H1 (cell line): ENCODE data around the gene SCNM1. TPM values are rescaled to one million over a fixed set of nuclear protein-coding genes. Genes with fewer than 3 reads are reported as not detected.

Experiments used
- CTCF ChIA-PET: fragments of 300-600 bp; sonication (Branson Sonifier 250); formaldehyde crosslinking; loops from one replicate; lab custom pipeline; 2021; ENCODE audit not compliant: partially characterized antibody; lab: Charles Lee
- POLR2A ChIA-PET: fragments of 300-600 bp; sonication (Branson Sonifier 250); formaldehyde crosslinking; loops from one replicate; lab custom pipeline; 2021; ENCODE audit warnings: inconsistent platforms; ENCODE audit not compliant: partially characterized antibody; lab: Charles Lee
- DNase-seq, 2 experiments: peaks; one replicate each; pipeline versions ENCODE4 v3.0.0 to v3.0.0-alpha.2; 2010 to 2022; ENCODE audit warnings: low spot score in 2 of 2, low read depth in 1 of 2, mixed read lengths in 1 of 2
- FAIRE-seq: peaks from 2 replicates; lab custom pipeline; 2011; peaks lifted over from hg19 to GRCh38; lab: Jason Lieb, UNC
- H2AFZ ChIP-seq: 2 replicates; pipeline ENCODE4 v1.8.1; 2012; ENCODE audit warnings: low read length, inconsistent platforms
- H2AK5ac ChIP-seq: 2 replicates; pipeline ENCODE4 v1.6.1; 2013; ENCODE audit warnings: low read depth, low read length
- H2BK120ac ChIP-seq: replicated peaks from 2 replicates; pipeline ENCODE3; 2013; ENCODE audit warnings: low read depth, low read length, inconsistent platforms
- H2BK12ac ChIP-seq: 2 replicates; pipeline ENCODE4 v1.6.1; 2013; ENCODE audit warnings: low read depth, low read length
- H2BK15ac ChIP-seq: 2 replicates; pipeline ENCODE4 v1.6.1; 2013; ENCODE audit warnings: low read length
- H2BK20ac ChIP-seq: 2 replicates; pipeline ENCODE4 v1.6.1; 2013; ENCODE audit warnings: low read length
- H2BK5ac ChIP-seq: 2 replicates; pipeline ENCODE4 v1.6.1; 2013; ENCODE audit warnings: low read depth, low read length
- H3K14ac ChIP-seq: 2 replicates; pipeline ENCODE4 v1.6.1; 2013; ENCODE audit warnings: inconsistent platforms; ENCODE audit not compliant: insufficient read length
- H3K18ac ChIP-seq: 2 replicates; pipeline ENCODE4 v1.6.1; 2013; ENCODE audit warnings: low read length; ENCODE audit errors: extremely low read depth
- H3K23ac ChIP-seq: 2 replicates; pipeline ENCODE4 v1.6.1; 2013; ENCODE audit warnings: inconsistent platforms; ENCODE audit not compliant: insufficient read length
- H3K23me2 ChIP-seq: 2 replicates; pipeline ENCODE4 v1.6.1; 2013; ENCODE audit warnings: low read depth, low read length
- H3K27ac ChIP-seq: 2 replicates; pipeline ENCODE4 v1.6.1; 2011; ENCODE audit warnings: low read depth, low read length, inconsistent platforms
- H3K27me3 ChIP-seq, 4 experiments: replicated peaks in 1 of 4; 1 replicate in 1 of 4; 2 replicates in 3 of 4; pipeline versions ENCODE4 v1.6.1 to v1.8.1; 2011 to 2013; ENCODE audit warnings: low read length in 3 of 4, mild to moderate bottlenecking in 3 of 4, inconsistent platforms in 2 of 4, mixed read lengths in 2 of 4, moderate library complexity in 1 of 4; ENCODE audit not compliant: control insufficient read depth in 3 of 4, insufficient read depth in 3 of 4; ENCODE audit errors: extremely low read depth in 1 of 4
- H3K36me3 ChIP-seq, 4 experiments: 2 replicates each; pipeline versions ENCODE4 v1.6.1 to v1.8.1; 2011 to 2013; ENCODE audit warnings: mild to moderate bottlenecking in 4 of 4, low read length in 3 of 4, moderate library complexity in 2 of 4, control low read depth in 1 of 4, inconsistent platforms in 1 of 4; ENCODE audit not compliant: insufficient read depth in 4 of 4, control insufficient read depth in 2 of 4
- H3K4ac ChIP-seq: replicated peaks from 2 replicates; pipeline ENCODE3; 2013; ENCODE audit warnings: low read length, low read depth, mixed read lengths, inconsistent platforms; ENCODE audit not compliant: insufficient read length
- H3K4me1 ChIP-seq, 4 experiments: replicated peaks in 1 of 4; 1 replicate in 1 of 4; 2 replicates in 3 of 4; pipeline versions ENCODE4 v1.6.1 to v1.8.1; 2011 to 2013; ENCODE audit warnings: low read length in 3 of 4, inconsistent platforms in 2 of 4, mixed read lengths in 1 of 4; ENCODE audit not compliant: insufficient read depth in 4 of 4, control insufficient read depth in 3 of 4
- H3K4me2 ChIP-seq, 2 experiments: 2 replicates each; pipeline versions ENCODE4 v1.6.1 to v1.8.1; 2011 to 2013; ENCODE audit warnings: low read depth in 2 of 2, low read length in 2 of 2, control low read depth in 1 of 2, inconsistent platforms in 1 of 2, mild to moderate bottlenecking in 1 of 2; ENCODE audit not compliant: insufficient read depth in 1 of 2
- H3K4me3 ChIP-seq, 4 experiments: fragments of 200-600, 300-600 bp in 1 of 4; sonication (generic), shearing (Covaris generic), sonication (Bioruptor Twin) in 1 of 4; 2 replicates each; pipeline versions ENCODE4 v1.5.1 to v1.8.1; 2011 to 2016; ENCODE audit warnings: low read length in 4 of 4, low read depth in 3 of 4, control low read depth in 2 of 4, inconsistent platforms in 2 of 4, mild to moderate bottlenecking in 2 of 4, mixed read lengths in 1 of 4, moderate library complexity in 1 of 4; ENCODE audit not compliant: insufficient read depth in 2 of 4; ENCODE audit errors: extremely low read depth in 1 of 4
- H3K56ac ChIP-seq: replicated peaks from 2 replicates; pipeline ENCODE3; 2013; ENCODE audit warnings: low read depth, mild to moderate bottlenecking, mixed read lengths, low read length, inconsistent platforms; ENCODE audit not compliant: insufficient read length
- H3K79me1 ChIP-seq: 2 replicates; pipeline ENCODE4 v1.6.1; 2013; ENCODE audit warnings: low read depth, low read length, control low read depth
- H3K79me2 ChIP-seq, 2 experiments: 2 replicates each; pipeline versions ENCODE4 v1.6.1 to v1.8.1; 2012 to 2013; ENCODE audit warnings: low read length in 2 of 2, mild to moderate bottlenecking in 2 of 2, inconsistent platforms in 1 of 2; ENCODE audit not compliant: insufficient read depth in 2 of 2, control insufficient read depth in 1 of 2
- H3K9ac ChIP-seq, 4 experiments: replicated peaks in 1 of 4; 1 replicate in 1 of 4; 2 replicates in 3 of 4; pipeline versions ENCODE4 v1.6.1 to v1.8.1; 2011 to 2013; ENCODE audit warnings: low read depth in 3 of 4, low read length in 3 of 4, control low read depth in 2 of 4, mild to moderate bottlenecking in 2 of 4, moderate library complexity in 2 of 4, inconsistent platforms in 1 of 4; ENCODE audit errors: extremely low read depth in 1 of 4
- H3K9me3 ChIP-seq, 2 experiments: 2 replicates each; pipeline versions ENCODE4 v1.6.1 to v1.8.1; 2012 to 2013; ENCODE audit warnings: mild to moderate bottlenecking in 2 of 2, moderate library complexity in 2 of 2, control low read depth in 1 of 2, inconsistent platforms in 1 of 2, low read depth in 1 of 2, low read length in 1 of 2, mixed read lengths in 1 of 2; ENCODE audit not compliant: insufficient read depth in 2 of 2
- H4K20me1 ChIP-seq, 2 experiments: replicated peaks in 1 of 2; 2 replicates each; pipeline versions ENCODE3 to v1.8.1; 2011 to 2013; ENCODE audit warnings: inconsistent platforms in 2 of 2, low read length in 2 of 2, mild to moderate bottlenecking in 1 of 2; ENCODE audit not compliant: insufficient read depth in 2 of 2, control insufficient read depth in 1 of 2
- H4K5ac ChIP-seq: 2 replicates; pipeline ENCODE4 v1.6.1; 2013; ENCODE audit warnings: low read length, low read depth, mixed read lengths, inconsistent platforms; ENCODE audit not compliant: insufficient read length
- H4K8ac ChIP-seq: 2 replicates; pipeline ENCODE4 v1.8.0; 2013; ENCODE audit warnings: mild to moderate bottlenecking, moderate library complexity, low read length, inconsistent platforms; ENCODE audit not compliant: insufficient read depth; ENCODE audit errors: extremely low read depth
- H4K91ac ChIP-seq: replicated peaks from 2 replicates; pipeline ENCODE3; 2013; ENCODE audit warnings: low read length, mixed read lengths, inconsistent platforms; ENCODE audit not compliant: insufficient read length
- CBX5 ChIP-seq: fragments of 300-800, 300-1000 bp; sonication (generic); IDR thresholded peaks from 2 replicates; pipeline ENCODE4 v1.7.1; 2016; ENCODE audit warnings: antibody characterized with exemption, low read length, low read depth
- GTF2F1 ChIP-seq: IDR thresholded peaks from 2 replicates; pipeline ENCODE4 v1.6.1; 2012; ENCODE audit warnings: low read depth, low read length, improper control_type of control experiment, borderline replicate concordance
- RNF2 ChIP-seq: fragments of 200-900, 300-1000 bp; sonication (generic); IDR thresholded peaks from 2 replicates; pipeline ENCODE4 v1.7.1; 2016; ENCODE audit warnings: borderline replicate concordance, low read depth, mild to moderate bottlenecking, antibody characterized with exemption, low read length; ENCODE audit not compliant: poor library complexity, severe bottlenecking; ENCODE audit errors: missing control alignments
- SUZ12 ChIP-seq: fragments of 200-600 bp; sonication (generic); IDR thresholded peaks from 2 replicates; pipeline ENCODE4 v1.6.1; 2012; ENCODE audit warnings: mild to moderate bottlenecking, inconsistent platforms, low read length, moderate library complexity, mixed read lengths
- ZNF274 ChIP-seq: IDR thresholded peaks from 2 replicates; pipeline ENCODE4 v1.7.0; 2012; ENCODE audit warnings: low read length, borderline replicate concordance; ENCODE audit errors: extremely low read depth
- WGBS, 2 experiments: shearing (Covaris generic) in 1 of 2; methylation state at CpG; one replicate each; pipeline versions ENCODE4 v1.1.6 to v1.1.7; 2013 to 2015; ENCODE audit warnings: low lambda C conversion rate in 2 of 2, mixed read lengths in 2 of 2, inconsistent platforms in 1 of 2, low coverage in 1 of 2, missing lambda C conversion rate in 1 of 2; ENCODE audit not compliant: insufficient replicate concordance in 2 of 2, insufficient coverage in 1 of 2, insufficient read length in 1 of 2; ENCODE audit errors: extremely low coverage in 1 of 2, missing lambda C conversion rate in 1 of 2; 5-methylcytosine and 5-hydroxymethylcytosine counted together
- polyA plus RNA-seq, 7 experiments: library from polyadenylated mRNA; depleted of rRNA in 3 of 7; stranded (reverse) in 5 of 7; unstranded in 2 of 7; fragments of >200 nt in 5 of 7; fragments of 200-250 nt in 2 of 7; gene quantifications; 1 replicate in 5 of 7; 2 replicates in 1 of 7; 4 replicates in 1 of 7; pipeline versions ENCODE4 v1.2.1 to v1.2.3, GENCODE V29; 2011 to 2013; ENCODE audit warnings: missing spikeins in 2 of 7, mixed read lengths in 2 of 7
- total RNA-seq: library from RNA; stranded (reverse); fragmentation: NEBNext Ultra II Directional; extraction: Animal tissue kit (Norgen Biotek cat#: 25700); gene quantifications from 2 replicates; pipeline ENCODE4 v1.2.1, GENCODE V29; 2021

SCNM1 gene
- total and polyA plus RNA-seq, 2 of the 8 experiments (the other 6 are each of a cell fraction or from before 2014, with no cell fraction given): 13.6 to 46.2 TPM

GRCh38 chr1:151158326-151158725 is 7.6 kb upstream of the SCNM1 start:
- TF ChIP-seq ZNF274 (no peak), RNF2 (no peak), GTF2F1 (no peak), SUZ12 (no peak), CBX5 (no peak)
- Histone ChIP-seq H3K4me1 (no peaks in the 10 kb centered on the region), H3K9me3 (no peaks in the 10 kb centered on the region), H2AK5ac (no peak overlapping the region), H3K36me3 (peaks cover 0 to 18% (median 6%) of the 10 kb centered on the region in 4 experiments; a peak in 4 of 8 replicates), H2BK20ac (no peak overlapping the region), H2BK5ac (no peak overlapping the region; the same call in 1 of the 2 replicates), H3K27me3 (no peaks in the 10 kb centered on the region), H3K23ac (no peak overlapping the region), H2BK15ac (no peak overlapping the region), H2AFZ (no peak overlapping the region), H3K79me1 (no peaks in the 10 kb centered on the region), H4K8ac (no peak overlapping the region), H3K79me2 (no peaks in the 10 kb centered on the region), H3K4ac (no peak overlapping the region), H3K27ac (no peak overlapping the region), H2BK12ac (no peak overlapping the region), H3K18ac (no peak overlapping the region), H3K4me3 (no peak overlapping the region), H4K20me1 (no peaks in the 10 kb centered on the region), H3K9ac (no peak overlapping the region), H3K23me2 (no peaks in the 10 kb centered on the region), H3K56ac (no peak overlapping the region), H2BK120ac (no peak overlapping the region), H3K14ac (no peak overlapping the region), H3K4me2 (no peak overlapping the region), H4K91ac (no peak overlapping the region), H4K5ac (no peak overlapping the region)
- FAIRE-seq (no peak), DNase-seq (no peak)
- ChIA-PET CTCF (interaction anchor here (0.7 to 11.8 kb wide), 12 partner anchors 10 to 163 kb away, joined by 3 to 285 read pairs (median 4); partner anchors contain the start of genes C1orf56, GABPB2 and TMOD4), POLR2A (interaction anchor here (0.9 to 1.6 kb wide), 3 partner anchors 9 to 110 kb away, joined by 3 to 5 read pairs (median 4); partner anchors contain the start of gene C1orf56)
- 88% methylated on average over 5 of the region's 5 CpGs; no CpG with 5 or more reads in 1 of the 2 experiments for WGBS, 2 experiments
